Thyroid gland (tissue), 4 donors: ENCODE results near the gene IFIT3. TPM values are rescaled to one million over a fixed set of nuclear protein-coding genes. Genes with fewer than 3 reads are reported as not detected.

Experiments
- DNase-seq, 2 donors: peaks; one replicate each; pipeline ENCODE4 v3.0.0-alpha.2; 2019
- H3K27ac ChIP-seq, 3 donors: fragments of 200-600 bp; sonication (generic); 1 replicate in 2 of 3; 2 replicates in 1 of 3; pipeline ENCODE4 v1.5.1; 2016 to 2019; ENCODE audit warnings: mild to moderate bottlenecking in 1 of 3, moderate library complexity in 1 of 3
- H3K27me3 ChIP-seq: fragments of 200-600 bp; sonication (generic); one replicate; pipeline ENCODE4 v1.5.1; 2019
- H3K36me3 ChIP-seq, 2 donors: fragments of 200-600 bp; sonication (generic); one replicate each; pipeline ENCODE4 v1.5.1; 2016 to 2019
- H3K4me1 ChIP-seq, 2 donors: fragments of 200-600 bp; sonication (generic); one replicate each; pipeline ENCODE4 v1.5.1; 2017 to 2019
- H3K4me3 ChIP-seq, 3 donors: fragments of 200-600 bp; sonication (generic); replicated peaks in 1 of 3; 1 replicate in 2 of 3; 2 replicates in 1 of 3; pipeline ENCODE4 v1.5.1; 2016; ENCODE audit warnings: mild to moderate bottlenecking in 1 of 3
- H3K9me3 ChIP-seq: fragments of 200-600 bp; sonication (generic); one replicate; pipeline ENCODE4 v1.5.1; 2017
- POLR2A ChIP-seq, 2 donors: fragments of 450-650 bp; IDR thresholded peaks; one replicate each; pipeline ENCODE4 v1.6.1; 2017; ENCODE audit warnings: antibody characterized with exemption in 2 of 2, mild to moderate bottlenecking in 2 of 2, moderate library complexity in 1 of 2
- WGBS, 2 donors: methylation state at CpG; one replicate each; pipeline ENCODE4 v1.1.5; 2017; 5-methylcytosine and 5-hydroxymethylcytosine counted together
- intact Hi-C: fragments of 100-400 bp; cut with DNase I; formaldehyde crosslinking; loops from one replicate; pipeline ENCODE4 v1.15.1; 2023
- total RNA-seq, 4 donors: library from RNA; depleted of rRNA; stranded (reverse); fragments of >200 nt; gene quantifications; one replicate each; pipeline ENCODE4 v1.2.3, GENCODE V29; 2016
- TF ChIP-seq, protein P1 (sequence below), 6 experiments: fragments of 200-600 bp in 3 of 6; fragments of 450-650 bp in 3 of 6; sonication (generic) in 3 of 6; IDR thresholded peaks; one replicate each; pipeline ENCODE4 v1.5.1; 2016 to 2019; ENCODE audit warnings: antibody characterized with exemption in 6 of 6, mild to moderate bottlenecking in 2 of 6, inconsistent platforms in 1 of 6, moderate library complexity in 1 of 6

IFIT3 gene
- total RNA-seq, 4 donors from 2014 or later: 5.9 to 11.4 (median 8.8) TPM

DNA sequence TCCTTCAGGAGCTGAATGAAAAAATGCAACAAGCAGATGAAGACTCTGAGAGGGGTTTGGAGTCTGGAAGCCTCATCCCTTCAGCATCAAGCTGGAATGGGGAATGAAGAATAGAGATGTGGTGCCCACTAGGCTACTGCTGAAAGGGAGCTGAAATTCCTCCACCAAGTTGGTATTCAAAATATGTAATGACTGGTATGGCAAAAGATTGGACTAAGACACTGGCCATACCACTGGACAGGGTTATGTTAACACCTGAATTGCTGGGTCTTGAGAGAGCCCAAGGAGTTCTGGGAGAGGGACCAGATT, 20.6 kb upstream of the IFIT3 start:
- TF ChIP-seq, protein P1, sequence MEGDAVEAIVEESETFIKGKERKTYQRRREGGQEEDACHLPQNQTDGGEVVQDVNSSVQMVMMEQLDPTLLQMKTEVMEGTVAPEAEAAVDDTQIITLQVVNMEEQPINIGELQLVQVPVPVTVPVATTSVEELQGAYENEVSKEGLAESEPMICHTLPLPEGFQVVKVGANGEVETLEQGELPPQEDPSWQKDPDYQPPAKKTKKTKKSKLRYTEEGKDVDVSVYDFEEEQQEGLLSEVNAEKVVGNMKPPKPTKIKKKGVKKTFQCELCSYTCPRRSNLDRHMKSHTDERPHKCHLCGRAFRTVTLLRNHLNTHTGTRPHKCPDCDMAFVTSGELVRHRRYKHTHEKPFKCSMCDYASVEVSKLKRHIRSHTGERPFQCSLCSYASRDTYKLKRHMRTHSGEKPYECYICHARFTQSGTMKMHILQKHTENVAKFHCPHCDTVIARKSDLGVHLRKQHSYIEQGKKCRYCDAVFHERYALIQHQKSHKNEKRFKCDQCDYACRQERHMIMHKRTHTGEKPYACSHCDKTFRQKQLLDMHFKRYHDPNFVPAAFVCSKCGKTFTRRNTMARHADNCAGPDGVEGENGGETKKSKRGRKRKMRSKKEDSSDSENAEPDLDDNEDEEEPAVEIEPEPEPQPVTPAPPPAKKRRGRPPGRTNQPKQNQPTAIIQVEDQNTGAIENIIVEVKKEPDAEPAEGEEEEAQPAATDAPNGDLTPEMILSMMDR (IDR thresholded peaks at IDR 0.05): no peak
- TF ChIP-seq POLR2A (IDR thresholded peaks at IDR 0.05): no peak
- Histone ChIP-seq H3K9me3 (no peaks in the 10 kb centered on the region), H3K4me1 (peaks cover 10 to 11% of the 10 kb centered on the region in 2 donors), H3K27ac (no peak overlapping the region), H3K4me3 (no peak overlapping the region), H3K36me3 (peaks cover 5% of the 10 kb centered on the region in 2 donors), H3K27me3 (no peaks in the 10 kb centered on the region)
- no peak for DNase-seq
- intact Hi-C loops: no loop called here

DNA sequence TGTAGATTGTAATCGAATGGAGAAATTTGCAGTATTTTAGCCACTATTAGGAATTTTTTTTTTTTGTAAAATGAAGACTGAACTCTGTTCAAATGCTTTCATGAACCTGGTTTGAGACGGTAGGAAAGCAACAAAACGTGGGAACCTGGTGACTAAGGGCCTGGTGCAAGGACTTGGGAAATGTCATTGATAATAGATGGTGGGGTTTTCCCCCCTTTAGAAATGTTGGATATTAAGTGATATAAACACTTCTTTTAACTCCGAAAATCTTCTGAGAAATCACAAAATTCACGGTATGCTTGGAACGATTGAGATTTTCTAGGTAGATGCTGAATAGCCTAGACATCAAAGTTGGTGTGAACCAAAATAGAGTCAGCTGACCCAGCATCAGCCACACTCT, 19.5 kb upstream of the IFIT3 start:
- no peaks in the 10 kb centered on the region for H3K9me3 ChIP-seq
- WGBS, 2 donors: 95% methylated on average over 6 of the region's 6 CpGs
- H3K4me1 ChIP-seq: peaks cover 0 to 1% of the 10 kb centered on the region in 2 donors
- H3K27me3 ChIP-seq: no peaks in the 10 kb centered on the region
- no peak for DNase-seq
- intact Hi-C loops: no loop called here
- TF ChIP-seq, protein P1 (IDR thresholded peaks at IDR 0.05): no peak
- TF ChIP-seq POLR2A (IDR thresholded peaks at IDR 0.05): no peak
- H3K4me3 ChIP-seq: no peak overlapping the region
- H3K36me3 ChIP-seq: peaks cover 5% of the 10 kb centered on the region in 2 donors
- H3K27ac ChIP-seq: no peak overlapping the region

DNA sequence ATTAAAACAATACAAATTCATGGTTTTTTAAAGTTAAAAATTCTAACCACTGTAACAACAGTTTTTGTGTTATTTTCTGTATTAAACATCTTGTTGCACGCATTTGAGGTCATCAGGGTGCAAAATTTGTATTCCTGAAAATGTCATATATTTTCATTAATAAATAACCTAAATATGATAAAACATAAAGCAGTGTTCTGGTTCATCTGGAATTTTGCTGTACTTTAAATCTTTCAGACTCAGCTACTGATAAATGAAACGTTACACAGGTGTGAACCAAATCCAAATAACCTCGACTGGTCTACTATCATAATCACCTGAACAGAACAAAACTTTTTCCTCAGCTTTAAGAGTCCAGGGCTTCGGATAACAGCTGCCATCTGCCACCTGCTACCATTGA, 19.1 kb upstream of the IFIT3 start:
- H3K4me3 ChIP-seq: no peak overlapping the region
- intact Hi-C loops: no loop called here

DNA sequence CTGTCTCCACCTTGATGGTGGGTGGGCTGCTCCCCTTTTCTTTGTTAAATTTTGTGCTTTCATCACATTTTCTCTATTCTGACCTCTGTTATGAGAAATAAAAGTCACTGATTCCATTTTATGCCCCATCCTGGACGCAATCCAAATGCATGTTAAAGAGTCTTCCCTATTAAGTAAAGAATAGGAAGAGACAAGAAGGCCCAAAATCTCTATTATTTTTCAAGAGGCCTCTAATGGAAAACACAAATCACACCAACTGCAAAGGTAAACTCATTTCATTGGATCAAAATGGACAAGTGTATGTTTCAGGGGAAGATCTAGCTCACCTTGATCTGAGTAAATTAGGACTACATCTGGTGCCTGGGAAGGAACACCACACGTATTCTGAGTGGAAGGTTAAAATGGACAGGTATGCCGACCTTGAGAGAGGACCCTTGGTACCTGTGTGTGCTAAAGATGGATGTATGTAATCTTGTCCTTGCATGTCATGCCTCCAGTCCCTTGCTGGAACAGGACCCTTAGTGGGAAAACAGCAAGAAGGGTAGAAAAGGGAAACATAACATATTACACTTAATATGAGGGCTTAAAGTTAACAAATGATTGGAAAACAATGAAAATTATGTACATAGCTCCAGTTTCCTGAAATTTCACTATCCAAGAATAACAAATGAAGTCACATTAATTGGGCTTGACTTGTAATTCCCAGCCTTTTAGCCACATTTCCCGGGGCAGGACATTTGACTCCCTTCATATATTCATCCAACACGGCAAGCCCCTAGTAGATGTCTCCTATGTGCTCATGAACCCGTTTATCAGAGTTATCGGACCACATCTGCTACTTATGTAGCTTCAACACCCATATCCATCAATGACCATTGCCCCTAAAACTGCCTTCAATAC, 18.4 kb upstream of the IFIT3 start:
- DNase-seq: no peak
- 83 to 86% methylated on average over 7 of the region's 7 CpGs for WGBS, 2 donors
- no peaks in the 10 kb centered on the region for H3K27me3 ChIP-seq
- TF ChIP-seq, protein P1 (IDR thresholded peaks at IDR 0.05): no peak
- TF ChIP-seq POLR2A (IDR thresholded peaks at IDR 0.05): no peak
- peaks cover 5% of the 10 kb centered on the region in 2 donors for H3K36me3 ChIP-seq
- no peaks in the 10 kb centered on the region for H3K9me3 ChIP-seq
- intact Hi-C loops: no loop called here
- no peaks in the 10 kb centered on the region for H3K4me1 ChIP-seq
- no peak overlapping the region for H3K4me3 ChIP-seq
- no peak overlapping the region for H3K27ac ChIP-seq

More for the DNA sequence above, 19.1 kb upstream of the IFIT3 start:
- DNase-seq: no peak
- TF ChIP-seq, protein P1 (IDR thresholded peaks at IDR 0.05): no peak
- no peak for TF ChIP-seq POLR2A (IDR thresholded peaks at IDR 0.05)
- H3K27me3 ChIP-seq: no peaks in the 10 kb centered on the region
- H3K9me3 ChIP-seq: no peaks in the 10 kb centered on the region
- no peaks in the 10 kb centered on the region for H3K4me1 ChIP-seq
- no peak overlapping the region for H3K27ac ChIP-seq
- WGBS, 2 donors: 95 to 96% methylated on average over 4 of the region's 4 CpGs
- peaks cover 5% of the 10 kb centered on the region in 2 donors for H3K36me3 ChIP-seq

DNA sequence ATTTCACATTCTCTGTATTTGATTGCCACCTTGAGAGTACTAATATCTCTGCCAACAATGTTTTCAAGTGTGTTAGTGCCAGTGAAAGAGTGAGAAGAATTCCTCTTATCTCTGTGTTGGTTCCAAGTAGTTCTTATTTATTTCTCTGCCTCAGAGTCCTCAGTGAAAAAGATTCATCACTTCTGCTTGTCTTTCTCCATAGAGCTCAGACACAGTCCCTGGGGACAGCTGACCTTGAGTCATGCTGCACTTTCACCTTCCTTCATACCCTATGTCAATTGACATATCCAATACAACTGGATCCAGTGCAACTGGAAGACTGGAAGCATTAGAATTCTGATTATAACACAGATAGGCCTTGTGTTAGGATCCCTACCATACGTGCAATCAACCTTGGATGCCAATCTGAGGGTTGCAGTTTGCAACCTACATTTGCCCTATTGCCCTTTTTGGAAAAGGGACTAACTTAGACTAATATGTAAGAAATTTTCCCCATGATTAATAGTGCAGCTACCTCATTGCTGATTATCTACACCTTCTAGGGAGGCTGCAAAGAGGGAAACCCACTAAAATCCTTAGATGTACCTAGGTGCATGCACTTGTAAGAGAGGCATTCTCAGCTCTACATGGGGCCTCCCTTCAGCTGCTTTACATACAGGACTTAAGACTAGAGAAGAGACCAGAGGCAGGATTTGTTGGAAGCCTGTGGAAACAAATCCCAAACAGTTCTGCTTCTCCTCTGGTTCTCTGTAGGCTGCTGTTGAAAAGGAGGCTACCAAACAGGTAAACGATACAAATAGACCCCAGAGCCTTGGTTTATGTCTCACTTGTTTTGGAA, 17.5 kb upstream of the IFIT3 start:
- no peaks in the 10 kb centered on the region for H3K9me3 ChIP-seq
- TF ChIP-seq, protein P1 (IDR thresholded peaks at IDR 0.05): no peak
- no peak for TF ChIP-seq POLR2A (IDR thresholded peaks at IDR 0.05)
- DNase-seq: no peak
- no peak overlapping the region for H3K4me3 ChIP-seq
- peaks cover 5% of the 10 kb centered on the region in 2 donors for H3K36me3 ChIP-seq
- H3K27ac ChIP-seq: no peak overlapping the region
- H3K27me3 ChIP-seq: no peaks in the 10 kb centered on the region
- intact Hi-C loops: no loop called here
- no peaks in the 10 kb centered on the region for H3K4me1 ChIP-seq
- 97 to 98% methylated on average over 2 of the region's 2 CpGs for WGBS, 2 donors
